Measurements from ENCODE around the gene CDKN2A.

The CDKN2A gene

GRCh38 chr9:21993893-21994555, at the start of gene CDKN2A:
TSS of gene CDKN2A (minus strand) at chr9:21994392.
- peaks cover 24 to 55% of the 10 kb centered on the region in 2 donors for H3K27me3 ChIP-seq (ENCODE audit: control insufficient read depth in 1 of 2, insufficient read depth in 2 of 2, low read length in 2 of 2)
- no peaks in the 10 kb centered on the region for H3K36me3 ChIP-seq (ENCODE audit: control insufficient read depth in 2 of 2, insufficient read depth in 2 of 2, low read length in 2 of 2)
- H3K27ac ChIP-seq (ENCODE audit: low read length), result peak within 1 kb of the TSS; percentile 7
- H3K9me3 ChIP-seq (ENCODE audit: control insufficient read depth in 2 of 2, low read length in 2 of 2), result no peaks in the 10 kb centered on the region
- H3K4me1 ChIP-seq (ENCODE audit: control insufficient read depth, insufficient read depth, low read length), result peaks cover 5% of the 10 kb centered on the region
- H3K9ac ChIP-seq (ENCODE audit: low read length in 2 of 2), result peak within 1 kb of the TSS; percentile 43 to 54
- H3K4me3 ChIP-seq (ENCODE audit: low read length in 2 of 2), result peak within 1 kb of the TSS; percentile 75 to 83

GRCh38 chr9:22043928-22044327, 49.7 kb upstream of the CDKN2A start:
- no peaks in the 10 kb centered on the region for H3K27me3 ChIP-seq (ENCODE audit: control insufficient read depth in 1 of 2, insufficient read depth in 2 of 2, low read length in 2 of 2)
- no peaks in the 10 kb centered on the region for H3K4me1 ChIP-seq (ENCODE audit: control insufficient read depth, insufficient read depth, low read length)
- H3K9me3 ChIP-seq (ENCODE audit: control insufficient read depth in 2 of 2, low read length in 2 of 2), result no peaks in the 10 kb centered on the region
- no peak overlapping the region for H3K9ac ChIP-seq (ENCODE audit: low read length in 2 of 2)
- H3K27ac ChIP-seq (ENCODE audit: low read length), result no peak overlapping the region
- no peaks in the 10 kb centered on the region for H3K36me3 ChIP-seq (ENCODE audit: control insufficient read depth in 2 of 2, insufficient read depth in 2 of 2, low read length in 2 of 2)
- no peak overlapping the region for H3K4me3 ChIP-seq (ENCODE audit: low read length in 2 of 2)

GRCh38 chr9:22041775-22042174, 47.6 kb upstream of the CDKN2A start:
- Histone ChIP-seq H3K27ac (ENCODE audit: low read length) (no peak overlapping the region), H3K27me3 (ENCODE audit: control insufficient read depth in 1 of 2, insufficient read depth in 2 of 2, low read length in 2 of 2) (no peaks in the 10 kb centered on the region), H3K9me3 (ENCODE audit: control insufficient read depth in 2 of 2, low read length in 2 of 2) (no peaks in the 10 kb centered on the region), H3K9ac (ENCODE audit: low read length in 2 of 2) (no peak overlapping the region), H3K4me3 (ENCODE audit: low read length in 2 of 2) (no peak overlapping the region), H3K36me3 (ENCODE audit: control insufficient read depth in 2 of 2, insufficient read depth in 2 of 2, low read length in 2 of 2) (no peaks in the 10 kb centered on the region), H3K4me1 (ENCODE audit: control insufficient read depth, insufficient read depth, low read length) (no peaks in the 10 kb centered on the region)

- H3K9ac ChIP-seq (ENCODE audit: low read length in 2 of 2), result no peak overlapping the region
- H3K27me3 ChIP-seq (ENCODE audit: control insufficient read depth in 1 of 2, insufficient read depth in 2 of 2, low read length in 2 of 2), result no peaks in the 10 kb centered on the region
- no peaks in the 10 kb centered on the region for H3K9me3 ChIP-seq (ENCODE audit: control insufficient read depth in 2 of 2, low read length in 2 of 2)
- H3K36me3 ChIP-seq (ENCODE audit: control insufficient read depth in 2 of 2, insufficient read depth in 2 of 2, low read length in 2 of 2), result no peaks in the 10 kb centered on the region
- no peak overlapping the region for H3K4me3 ChIP-seq (ENCODE audit: low read length in 2 of 2)
- no peaks in the 10 kb centered on the region for H3K4me1 ChIP-seq (ENCODE audit: control insufficient read depth, insufficient read depth, low read length)
- no peak overlapping the region for H3K27ac ChIP-seq (ENCODE audit: low read length)
These were observed 47.2 kb upstream of the CDKN2A start for GRCh38 chr9:22041344-22041743.

GRCh38 chr9:22040760-22041159, 46.6 kb upstream of the CDKN2A start:
- Histone ChIP-seq H3K36me3 (ENCODE audit: control insufficient read depth in 2 of 2, insufficient read depth in 2 of 2, low read length in 2 of 2) (no peaks in the 10 kb centered on the region), H3K27ac (ENCODE audit: low read length) (no peak overlapping the region), H3K4me1 (ENCODE audit: control insufficient read depth, insufficient read depth, low read length) (no peaks in the 10 kb centered on the region), H3K27me3 (ENCODE audit: control insufficient read depth in 1 of 2, insufficient read depth in 2 of 2, low read length in 2 of 2) (no peaks in the 10 kb centered on the region), H3K4me3 (ENCODE audit: low read length in 2 of 2) (no peak overlapping the region), H3K9ac (ENCODE audit: low read length in 2 of 2) (no peak overlapping the region), H3K9me3 (ENCODE audit: control insufficient read depth in 2 of 2, low read length in 2 of 2) (no peaks in the 10 kb centered on the region)

GRCh38 chr9:22039258-22039657, 45.1 kb upstream of the CDKN2A start:
- H3K9me3 ChIP-seq (ENCODE audit: control insufficient read depth in 2 of 2, low read length in 2 of 2), result no peaks in the 10 kb centered on the region
- no peaks in the 10 kb centered on the region for H3K36me3 ChIP-seq (ENCODE audit: control insufficient read depth in 2 of 2, insufficient read depth in 2 of 2, low read length in 2 of 2)
- H3K4me1 ChIP-seq (ENCODE audit: control insufficient read depth, insufficient read depth, low read length), result no peaks in the 10 kb centered on the region
- no peaks in the 10 kb centered on the region for H3K27me3 ChIP-seq (ENCODE audit: control insufficient read depth in 1 of 2, insufficient read depth in 2 of 2, low read length in 2 of 2)
- H3K9ac ChIP-seq (ENCODE audit: low read length in 2 of 2), result no peak overlapping the region
- H3K4me3 ChIP-seq (ENCODE audit: low read length in 2 of 2), result no peak overlapping the region
- no peak overlapping the region for H3K27ac ChIP-seq (ENCODE audit: low read length)

GRCh38 chr9:22037954-22038690, 43.9 kb upstream of the CDKN2A start:
- no peak overlapping the region for H3K27ac ChIP-seq (ENCODE audit: low read length)
- H3K4me3 ChIP-seq (ENCODE audit: low read length in 2 of 2), result no peak overlapping the region
- no peaks in the 10 kb centered on the region for H3K36me3 ChIP-seq (ENCODE audit: control insufficient read depth in 2 of 2, insufficient read depth in 2 of 2, low read length in 2 of 2)

GRCh38 chr9:22036866-22037626, 42.9 kb upstream of the CDKN2A start:
- Histone ChIP-seq H3K27ac (ENCODE audit: low read length) (no peak overlapping the region), H3K9ac (ENCODE audit: low read length in 2 of 2) (no peak overlapping the region), H3K4me1 (ENCODE audit: control insufficient read depth, insufficient read depth, low read length) (no peaks in the 10 kb centered on the region), H3K36me3 (ENCODE audit: control insufficient read depth in 2 of 2, insufficient read depth in 2 of 2, low read length in 2 of 2) (no peaks in the 10 kb centered on the region), H3K27me3 (ENCODE audit: control insufficient read depth in 1 of 2, insufficient read depth in 2 of 2, low read length in 2 of 2) (no peaks in the 10 kb centered on the region), H3K9me3 (ENCODE audit: control insufficient read depth in 2 of 2, low read length in 2 of 2) (no peaks in the 10 kb centered on the region), H3K4me3 (ENCODE audit: low read length in 2 of 2) (no peak overlapping the region)

More at GRCh38 chr9:22037954-22038690, 43.9 kb upstream of the CDKN2A start:
- Histone ChIP-seq H3K9ac (ENCODE audit: low read length in 2 of 2) (no peak overlapping the region), H3K9me3 (ENCODE audit: control insufficient read depth in 2 of 2, low read length in 2 of 2) (no peaks in the 10 kb centered on the region), H3K27me3 (ENCODE audit: control insufficient read depth in 1 of 2, insufficient read depth in 2 of 2, low read length in 2 of 2) (no peaks in the 10 kb centered on the region), H3K4me1 (ENCODE audit: control insufficient read depth, insufficient read depth, low read length) (no peaks in the 10 kb centered on the region)

GRCh38 chr9:22035591-22036011, 41.4 kb upstream of the CDKN2A start:
- no peaks in the 10 kb centered on the region for H3K4me1 ChIP-seq (ENCODE audit: control insufficient read depth, insufficient read depth, low read length)
- no peak overlapping the region for H3K27ac ChIP-seq (ENCODE audit: low read length)
- no peaks in the 10 kb centered on the region for H3K36me3 ChIP-seq (ENCODE audit: control insufficient read depth in 2 of 2, insufficient read depth in 2 of 2, low read length in 2 of 2)
- no peak overlapping the region for H3K4me3 ChIP-seq (ENCODE audit: low read length in 2 of 2)
- H3K27me3 ChIP-seq (ENCODE audit: control insufficient read depth in 1 of 2, insufficient read depth in 2 of 2, low read length in 2 of 2), result no peaks in the 10 kb centered on the region
- no peak overlapping the region for H3K9ac ChIP-seq (ENCODE audit: low read length in 2 of 2)
- no peaks in the 10 kb centered on the region for H3K9me3 ChIP-seq (ENCODE audit: control insufficient read depth in 2 of 2, low read length in 2 of 2)

- Histone ChIP-seq H3K27me3 (ENCODE audit: control insufficient read depth in 1 of 2, insufficient read depth in 2 of 2, low read length in 2 of 2) (no peaks in the 10 kb centered on the region), H3K27ac (ENCODE audit: low read length) (no peak overlapping the region), H3K36me3 (ENCODE audit: control insufficient read depth in 2 of 2, insufficient read depth in 2 of 2, low read length in 2 of 2) (no peaks in the 10 kb centered on the region), H3K9ac (ENCODE audit: low read length in 2 of 2) (no peak overlapping the region), H3K4me1 (ENCODE audit: control insufficient read depth, insufficient read depth, low read length) (no peaks in the 10 kb centered on the region), H3K9me3 (ENCODE audit: control insufficient read depth in 2 of 2, low read length in 2 of 2) (no peaks in the 10 kb centered on the region), H3K4me3 (ENCODE audit: low read length in 2 of 2) (no peak overlapping the region)
These were observed 38.9 kb upstream of the CDKN2A start for GRCh38 chr9:22033012-22033630.

All from stomach smooth muscle (tissue), 2 donors.